ENCODE results near the gene ABCC3. TPM values are rescaled to one million over a fixed set of nuclear protein-coding genes. Genes with fewer than 3 reads are reported as not detected.

ABCC3 gene
- total RNA-seq, 1 donor from 2014 or later = 1.2 TPM

DNA sequence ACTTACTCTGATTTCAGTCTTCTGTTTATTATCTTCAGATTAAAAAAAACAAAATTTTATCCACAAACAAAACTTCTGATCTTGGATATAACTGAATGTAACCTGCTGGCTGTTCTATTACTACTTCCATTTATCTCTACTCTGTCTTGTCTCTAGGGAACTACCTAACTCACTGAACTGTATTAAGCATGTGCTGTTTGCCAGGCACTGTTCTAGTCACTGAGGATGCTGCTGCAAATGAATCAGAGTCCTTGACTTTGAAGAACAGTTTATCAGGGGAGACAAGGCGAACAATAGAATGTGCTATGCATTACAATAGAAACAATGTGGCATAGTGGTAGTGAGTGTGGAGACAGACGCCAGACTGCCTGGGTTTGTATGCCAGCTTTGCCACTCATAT is 75.3 kb downstream of the ABCC3 start:
- Mint-ChIP-seq H3K36me3 (peaks cover 2% of the 10 kb centered on the region), H3K4me3 (no peak overlapping the region), H3K27ac (peak overlapping the region; percentile 74)

DNA sequence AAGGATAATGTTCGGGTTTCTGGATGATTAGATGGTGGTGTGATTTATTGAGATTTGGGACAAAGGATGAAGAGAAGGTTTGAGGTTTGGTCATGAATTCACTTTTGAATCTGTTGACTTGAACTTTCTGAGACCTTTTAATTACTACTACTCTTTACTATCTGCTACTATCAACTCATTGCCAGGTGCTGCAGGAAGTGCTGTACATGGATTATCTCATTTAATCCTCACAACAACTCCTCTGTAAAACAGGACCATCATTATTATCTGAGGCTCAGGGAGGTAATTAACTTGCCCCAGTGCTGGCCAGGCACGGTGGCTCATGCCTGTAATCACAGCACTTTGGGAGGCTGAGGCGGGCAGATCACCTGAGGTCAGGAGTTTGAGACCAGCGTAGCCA is 76.0 kb downstream of the ABCC3 start:
- H3K9me3 Mint-ChIP-seq = no peaks in the 10 kb centered on the region
- no peak for DNase-seq (ENCODE audit: low spot score in 2 of 2, unreplicated experiment in 2 of 2)
- H3K27me3 Mint-ChIP-seq (ENCODE audit: low read depth) = no peaks in the 10 kb centered on the region
- peaks cover 23% of the 10 kb centered on the region for H3K4me1 Mint-ChIP-seq
- no peak overlapping the region for H3K27ac Mint-ChIP-seq
- no peak overlapping the region for H3K4me3 Mint-ChIP-seq
- TF ChIP-seq, protein P1, sequence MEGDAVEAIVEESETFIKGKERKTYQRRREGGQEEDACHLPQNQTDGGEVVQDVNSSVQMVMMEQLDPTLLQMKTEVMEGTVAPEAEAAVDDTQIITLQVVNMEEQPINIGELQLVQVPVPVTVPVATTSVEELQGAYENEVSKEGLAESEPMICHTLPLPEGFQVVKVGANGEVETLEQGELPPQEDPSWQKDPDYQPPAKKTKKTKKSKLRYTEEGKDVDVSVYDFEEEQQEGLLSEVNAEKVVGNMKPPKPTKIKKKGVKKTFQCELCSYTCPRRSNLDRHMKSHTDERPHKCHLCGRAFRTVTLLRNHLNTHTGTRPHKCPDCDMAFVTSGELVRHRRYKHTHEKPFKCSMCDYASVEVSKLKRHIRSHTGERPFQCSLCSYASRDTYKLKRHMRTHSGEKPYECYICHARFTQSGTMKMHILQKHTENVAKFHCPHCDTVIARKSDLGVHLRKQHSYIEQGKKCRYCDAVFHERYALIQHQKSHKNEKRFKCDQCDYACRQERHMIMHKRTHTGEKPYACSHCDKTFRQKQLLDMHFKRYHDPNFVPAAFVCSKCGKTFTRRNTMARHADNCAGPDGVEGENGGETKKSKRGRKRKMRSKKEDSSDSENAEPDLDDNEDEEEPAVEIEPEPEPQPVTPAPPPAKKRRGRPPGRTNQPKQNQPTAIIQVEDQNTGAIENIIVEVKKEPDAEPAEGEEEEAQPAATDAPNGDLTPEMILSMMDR (IDR thresholded peaks at IDR 0.05; ENCODE audit: unreplicated experiment) = no peak
- H3K36me3 Mint-ChIP-seq = no peaks in the 10 kb centered on the region

More for the DNA sequence above, 75.3 kb downstream of the ABCC3 start:
- Mint-ChIP-seq H3K4me1 (peaks cover 23% of the 10 kb centered on the region), H3K9me3 (no peaks in the 10 kb centered on the region), H3K27me3 (ENCODE audit: low read depth) (no peaks in the 10 kb centered on the region)
- no peak for DNase-seq (ENCODE audit: low spot score in 2 of 2, unreplicated experiment in 2 of 2)
- TF ChIP-seq, protein P1 (IDR thresholded peaks at IDR 0.05; ENCODE audit: unreplicated experiment) = no peak

DNA sequence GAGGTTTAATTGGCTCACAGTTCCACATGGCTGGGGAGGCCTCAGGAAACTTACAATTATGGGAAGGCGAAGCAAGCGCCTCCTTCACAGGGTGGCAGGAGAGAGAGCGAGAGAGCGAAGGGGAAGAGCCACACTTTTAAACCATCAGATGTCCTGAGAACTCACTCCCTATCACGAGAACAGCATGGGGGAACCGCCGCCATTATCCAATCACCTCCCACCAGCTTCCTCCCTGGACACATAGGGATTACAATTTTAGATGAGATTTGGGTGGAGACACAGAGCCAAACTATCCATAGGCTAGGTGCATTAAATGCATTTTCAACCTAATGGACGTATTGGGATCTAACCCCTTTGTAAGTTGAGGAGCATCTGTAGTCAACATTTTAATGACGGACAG is 78.0 kb downstream of the ABCC3 start:
- Mint-ChIP-seq H3K4me1 (peaks cover 17% of the 10 kb centered on the region), H3K9me3 (no peaks in the 10 kb centered on the region), H3K27me3 (ENCODE audit: low read depth) (no peaks in the 10 kb centered on the region), H3K36me3 (no peaks in the 10 kb centered on the region), H3K4me3 (no peak overlapping the region), H3K27ac (no peak overlapping the region)
- TF ChIP-seq, protein P1 (IDR thresholded peaks at IDR 0.05; ENCODE audit: unreplicated experiment) = no peak
- no peak for DNase-seq (ENCODE audit: low spot score in 2 of 2, unreplicated experiment in 2 of 2)

DNA sequence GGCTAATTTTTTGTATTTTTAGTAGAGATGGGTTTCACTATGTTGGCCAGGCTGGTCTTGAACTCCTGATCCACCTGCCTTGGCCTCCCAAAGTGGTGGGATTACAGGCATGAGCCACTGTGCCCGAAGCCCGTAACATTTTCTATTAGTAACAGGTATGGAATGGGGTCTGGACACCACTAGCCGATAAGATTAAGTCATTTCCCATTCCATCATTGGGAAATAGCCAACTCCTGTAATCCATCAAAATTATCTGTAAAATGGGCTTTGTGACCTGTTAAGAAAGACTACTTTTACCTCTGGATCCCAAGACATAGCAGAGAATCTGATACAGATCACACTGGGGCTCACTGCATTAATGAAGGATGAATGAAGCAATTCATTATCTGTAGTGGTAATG is 80.8 kb downstream of the ABCC3 start:
- no peak for DNase-seq (ENCODE audit: low spot score in 2 of 2, unreplicated experiment in 2 of 2)
- H3K27ac Mint-ChIP-seq = no peak overlapping the region
- H3K4me3 Mint-ChIP-seq = no peak overlapping the region
- TF ChIP-seq, protein P1 (IDR thresholded peaks at IDR 0.05; ENCODE audit: unreplicated experiment) = no peak
- peaks cover 3% of the 10 kb centered on the region for H3K4me1 Mint-ChIP-seq
- H3K27me3 Mint-ChIP-seq (ENCODE audit: low read depth) = no peaks in the 10 kb centered on the region
- no peaks in the 10 kb centered on the region for H3K9me3 Mint-ChIP-seq
- no peaks in the 10 kb centered on the region for H3K36me3 Mint-ChIP-seq

DNA sequence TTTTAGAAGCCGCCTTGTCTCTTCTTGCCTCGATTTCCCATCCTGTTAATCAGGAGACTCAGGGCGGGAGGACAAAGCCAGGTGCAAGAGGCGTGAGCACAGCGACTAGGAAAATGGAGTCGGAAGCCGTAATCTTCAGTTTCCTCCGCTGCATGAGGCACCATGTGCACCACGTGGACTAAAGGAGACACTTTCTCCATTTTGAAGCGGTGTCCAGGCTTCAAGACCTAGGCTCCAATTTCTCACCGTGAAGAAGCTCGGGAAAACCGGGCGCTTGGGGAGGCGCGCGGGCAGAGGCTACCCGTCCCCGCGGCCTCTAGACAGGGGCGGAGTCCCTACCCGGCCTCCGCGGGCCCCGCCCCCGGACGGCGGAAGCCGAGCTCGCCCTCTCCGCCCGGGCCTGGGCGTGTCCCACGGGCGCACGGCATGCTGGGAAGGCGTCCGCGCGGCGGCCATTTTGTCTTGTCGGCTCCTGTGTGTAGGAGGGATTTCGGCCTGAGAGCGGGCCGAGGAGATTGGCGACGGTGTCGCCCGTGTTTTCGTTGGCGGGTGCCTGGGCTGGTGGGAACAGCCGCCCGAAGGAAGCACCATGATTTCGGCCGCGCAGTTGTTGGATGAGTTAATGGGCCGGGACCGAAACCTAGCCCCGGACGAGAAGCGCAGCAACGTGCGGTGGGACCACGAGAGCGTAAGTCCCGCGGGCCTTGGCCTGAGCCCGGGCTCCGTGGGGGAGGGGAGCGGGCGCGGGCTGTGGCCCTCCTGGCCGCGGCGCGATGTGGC is 84.7 kb downstream of the ABCC3 start, which contains the start of gene LUC7L3:
Gene LUC7L3, plus strand, starts transcription at position 460 of the 780 bp plus-strand sequence. Its CDS starts 130 bp downstream, at position 590.
- peak within 1 kb of the TSS; percentile 93 for H3K4me3 Mint-ChIP-seq
- H3K36me3 Mint-ChIP-seq = no peaks in the 10 kb centered on the region
- peak within 1 kb of the TSS; percentile 100 for H3K27ac Mint-ChIP-seq
- H3K4me1 Mint-ChIP-seq = peaks cover 34% of the 10 kb centered on the region
- peak; percentile 84 to 94 for DNase-seq (ENCODE audit: low spot score in 2 of 2, unreplicated experiment in 2 of 2)
- H3K9me3 Mint-ChIP-seq = no peaks in the 10 kb centered on the region
- TF ChIP-seq, protein P1 (IDR thresholded peaks at IDR 0.05; ENCODE audit: unreplicated experiment) = no peak
- no peaks in the 10 kb centered on the region for H3K27me3 Mint-ChIP-seq (ENCODE audit: low read depth)

All from mesothelial cell of epicardium (in vitro differentiated cells).